Measurements from ENCODE around the gene IFT20.

The IFT20 gene

GRCh38 chr17:28318759-28319597, 16.3 kb downstream of the IFT20 start, which contains the start of gene TMEM97 (continued):
- TF ChIP-seq ZNF654 (tag by site-specific recombination; IDR thresholded peaks at IDR 0.05; ENCODE audit: low read depth) (no peak), ZBTB21 (tag by site-specific recombination; IDR thresholded peaks at IDR 0.05) (no peak), GLI4 (tag by site-specific recombination; IDR thresholded peaks at IDR 0.05) (peak; percentile 89; the same call in 1 of the 2 replicates), ZBTB8A (tag by site-specific recombination; IDR thresholded peaks at IDR 0.05) (peak; percentile 59), ZNF121 (tag by site-specific recombination; IDR thresholded peaks at IDR 0.05) (no peak), ZNF324 (tag by site-specific recombination; IDR thresholded peaks at IDR 0.05) (0 out of 2 replicates have a peak, but pooled peaks have one; percentile 12), ZSCAN30 (tag by site-specific recombination; IDR thresholded peaks at IDR 0.05) (peak; percentile 61), ZNF155 (tag by site-specific recombination; IDR thresholded peaks at IDR 0.05) (no peak), MEIS1 (CRISPR knock-in tag; IDR thresholded peaks at IDR 0.05; ENCODE audit: borderline replicate concordance) (no peak), GLIS2 (tag by site-specific recombination; IDR thresholded peaks at IDR 0.05) (peak; percentile 97), SP3 (tag by site-specific recombination; IDR thresholded peaks at IDR 0.05) (peak; percentile 96), GLI2 (tag by site-specific recombination; IDR thresholded peaks at IDR 0.05; ENCODE audit: borderline replicate concordance, low read depth) (no peak), YY2 (tag by site-specific recombination; IDR thresholded peaks at IDR 0.05) (no peak), ZXDB (tag by site-specific recombination; IDR thresholded peaks at IDR 0.05) (no peak; the same call in none of the 2 replicates), ZNF548 (tag by site-specific recombination; IDR thresholded peaks at IDR 0.05) (no peak), ZNF792 (tag by site-specific recombination; IDR thresholded peaks at IDR 0.05) (0 out of 2 replicates have a peak, but pooled peaks have one; percentile 40), PRDM4 (tag by site-specific recombination; IDR thresholded peaks at IDR 0.05) (no peak), ZNF629 (tag by site-specific recombination; IDR thresholded peaks at IDR 0.05) (peak; percentile 40; the same call in 1 of the 2 replicates), ZNF23 (tag by site-specific recombination; IDR thresholded peaks at IDR 0.05; ENCODE audit: borderline replicate concordance) (no peak), ZNF433 (tag by site-specific recombination; IDR thresholded peaks at IDR 0.05; ENCODE audit: low read depth) (no peak), ZIC2 (tag by site-specific recombination; IDR thresholded peaks at IDR 0.05) (no peak; the same call in 1 of the 2 replicates), GFI1B (tag by site-specific recombination; IDR thresholded peaks at IDR 0.05) (peak; percentile 29; the same call in 1 of the 2 replicates), TRIM28 (IDR thresholded peaks at IDR 0.05; ENCODE audit: borderline replicate concordance, low read length) (no peak), ZNF239 (tag by site-specific recombination; IDR thresholded peaks at IDR 0.05) (no peak), ZNF837 (tag by site-specific recombination; IDR thresholded peaks at IDR 0.05) (no peak), SETDB1 (IDR thresholded peaks at IDR 0.05; ENCODE audit: insufficient read length, low read length) (peak; percentile 44), PRDM10 (tag by site-specific recombination; IDR thresholded peaks at IDR 0.05) (peak; percentile 79), ELK4 (IDR thresholded peaks at IDR 0.05; ENCODE audit: borderline replicate concordance, low read depth, low read length) (no peak), RBAK (tag by site-specific recombination; IDR thresholded peaks at IDR 0.05) (no peak), ZNF747 (tag by site-specific recombination; IDR thresholded peaks at IDR 0.05) (no peak), ZBTB44 (tag by site-specific recombination; IDR thresholded peaks at IDR 0.05) (no peak), ZNF48 (tag by site-specific recombination; IDR thresholded peaks at IDR 0.05) (no peak), ZNF341 (tag by site-specific recombination; IDR thresholded peaks at IDR 0.05; ENCODE audit: low read depth) (no peak; the same call in 1 of the 2 replicates)

Data from HEK293 (cell line).